ENCODE data around the gene DGCR2.

The DGCR2 gene

DNA sequence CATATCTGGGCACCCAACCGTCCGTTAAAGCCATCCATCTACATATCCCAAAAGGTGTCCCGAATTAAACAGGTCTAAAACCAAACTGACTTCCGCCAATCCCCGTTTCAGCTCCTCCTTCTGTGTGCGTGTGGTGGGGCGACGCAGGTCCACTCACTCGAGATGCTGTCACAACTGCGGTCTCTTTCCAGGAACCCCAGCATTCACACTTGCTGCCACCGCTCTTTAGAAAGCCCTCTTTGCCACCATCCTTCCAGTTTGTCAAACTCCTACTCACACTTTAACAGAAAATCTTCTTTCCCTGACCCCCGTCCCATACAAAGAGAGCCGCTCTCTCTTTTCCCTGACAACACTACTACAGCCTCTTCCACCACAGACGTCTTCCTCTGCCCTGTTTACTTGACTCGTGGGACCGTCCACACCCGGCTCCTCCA is 21.8 kb upstream of the DGCR2 start:
- DNase-seq = no peak

DNA sequence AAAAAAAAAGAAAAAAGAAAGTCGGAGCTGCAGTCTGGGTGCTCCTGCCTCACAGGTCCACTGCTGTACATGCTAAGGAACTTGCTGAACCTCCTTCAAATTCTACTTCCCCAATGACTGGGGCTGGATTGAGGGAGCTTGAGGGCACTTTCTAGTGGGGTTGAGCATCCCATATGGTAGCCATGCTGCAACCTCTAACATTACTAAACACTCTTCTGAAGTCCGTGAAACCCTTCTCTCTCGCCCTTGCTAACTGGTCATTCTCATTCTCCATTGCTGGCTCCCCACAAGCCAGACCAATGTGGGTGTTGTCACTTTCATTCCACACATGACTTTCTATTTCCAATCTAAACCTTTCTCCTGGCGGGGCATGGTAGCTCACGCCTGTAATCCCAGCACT is 21.0 kb upstream of the DGCR2 start:
- no peak for DNase-seq

DNA sequence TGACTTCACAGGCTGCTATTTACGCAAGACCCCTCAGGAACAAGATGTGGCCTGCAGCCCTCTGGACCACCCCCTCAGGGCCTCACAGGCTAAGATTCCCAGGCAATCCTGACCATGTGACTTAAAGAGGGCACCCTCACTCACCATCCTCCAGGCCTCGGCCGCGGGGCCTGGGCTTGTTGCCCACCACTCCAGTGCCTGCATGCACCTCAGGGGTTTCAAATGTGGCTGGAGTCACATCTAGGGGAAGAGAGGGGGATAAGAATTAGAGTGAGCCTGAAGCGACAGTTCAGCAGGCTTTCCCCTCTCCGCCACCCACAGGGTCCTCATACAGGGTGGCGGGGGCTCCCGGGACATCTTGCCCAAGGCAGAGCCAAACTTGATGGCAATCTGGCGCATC is 20.2 kb upstream of the DGCR2 start:
- no peak for DNase-seq

DNA sequence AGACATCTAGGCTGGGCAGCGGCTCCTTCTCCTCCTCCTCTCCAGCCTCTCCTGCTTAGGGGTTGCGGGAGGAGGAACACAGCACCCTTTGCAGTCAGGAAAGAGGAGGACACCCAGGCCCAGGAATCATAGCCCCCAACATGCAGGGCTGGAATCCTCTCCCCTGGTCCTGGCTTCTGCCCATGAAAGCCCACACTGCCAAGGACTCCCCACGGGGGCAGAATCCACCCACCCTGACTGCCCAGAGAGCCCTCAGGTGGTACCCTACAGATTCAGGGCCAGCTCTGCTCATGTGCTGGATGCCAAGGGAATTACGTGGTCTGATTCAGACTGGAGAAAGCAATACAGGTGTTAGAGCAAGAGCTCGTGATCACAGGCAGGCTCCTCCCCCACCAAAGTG is 17.8 kb upstream of the DGCR2 start:
- no peak for DNase-seq

DNA sequence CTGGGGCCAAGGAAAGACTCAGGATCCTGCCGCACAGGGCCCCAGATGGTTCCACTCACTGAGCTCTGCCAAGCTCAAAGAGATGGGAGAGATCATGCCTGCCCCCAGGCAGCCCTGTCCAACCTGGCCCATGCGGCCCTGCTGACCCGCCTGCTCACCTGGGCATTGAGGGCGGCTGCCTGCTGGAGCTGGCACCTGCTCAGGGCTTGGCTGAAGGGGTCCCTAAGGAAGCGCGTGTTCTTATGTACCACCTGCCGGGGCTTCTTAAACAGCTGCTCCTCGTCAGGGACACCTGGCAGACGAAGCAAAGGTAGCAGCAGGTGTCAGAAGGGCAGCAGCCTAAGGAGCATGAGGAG is 16.8 kb upstream of the DGCR2 start:
- no peak for DNase-seq

DNA sequence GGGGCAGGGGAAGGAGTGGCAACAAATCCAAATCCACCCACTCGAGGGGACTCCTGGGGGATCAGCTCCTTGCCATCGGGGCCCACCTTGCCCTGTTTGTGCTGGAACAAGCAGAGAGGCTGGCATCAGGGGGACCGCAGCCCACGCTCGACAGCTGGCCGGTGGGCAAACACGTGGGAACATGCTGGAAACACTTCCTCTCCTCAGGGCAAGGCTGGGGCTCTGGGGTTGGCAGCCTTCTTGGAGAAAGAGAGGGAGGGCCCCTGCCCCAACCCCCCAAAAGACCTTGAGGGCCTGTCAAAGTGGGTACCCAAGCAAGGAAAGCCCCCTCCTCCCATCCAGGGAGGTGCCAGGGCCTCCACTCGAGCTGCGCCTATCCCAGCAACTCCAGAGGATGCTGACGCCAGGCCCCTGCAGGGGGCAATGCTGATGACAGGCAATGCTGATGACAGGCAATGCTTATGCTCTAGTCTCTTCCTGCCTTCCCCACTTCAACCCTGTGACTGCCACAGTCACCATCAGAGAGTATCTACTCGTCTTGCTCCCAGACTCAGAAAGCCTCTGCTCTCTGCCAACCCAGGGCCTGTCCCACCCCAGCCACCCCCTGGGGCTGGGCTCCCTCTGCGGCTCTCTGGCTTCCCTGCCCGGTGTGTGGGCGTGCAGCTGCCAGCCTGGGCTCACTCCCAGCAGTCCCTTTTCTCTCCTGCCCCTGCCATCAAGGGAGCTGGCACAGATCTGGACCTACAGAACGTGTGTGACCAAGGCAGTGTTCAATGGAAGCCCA is 16.2 kb upstream of the DGCR2 start:
- DNase-seq = no peak

DNA sequence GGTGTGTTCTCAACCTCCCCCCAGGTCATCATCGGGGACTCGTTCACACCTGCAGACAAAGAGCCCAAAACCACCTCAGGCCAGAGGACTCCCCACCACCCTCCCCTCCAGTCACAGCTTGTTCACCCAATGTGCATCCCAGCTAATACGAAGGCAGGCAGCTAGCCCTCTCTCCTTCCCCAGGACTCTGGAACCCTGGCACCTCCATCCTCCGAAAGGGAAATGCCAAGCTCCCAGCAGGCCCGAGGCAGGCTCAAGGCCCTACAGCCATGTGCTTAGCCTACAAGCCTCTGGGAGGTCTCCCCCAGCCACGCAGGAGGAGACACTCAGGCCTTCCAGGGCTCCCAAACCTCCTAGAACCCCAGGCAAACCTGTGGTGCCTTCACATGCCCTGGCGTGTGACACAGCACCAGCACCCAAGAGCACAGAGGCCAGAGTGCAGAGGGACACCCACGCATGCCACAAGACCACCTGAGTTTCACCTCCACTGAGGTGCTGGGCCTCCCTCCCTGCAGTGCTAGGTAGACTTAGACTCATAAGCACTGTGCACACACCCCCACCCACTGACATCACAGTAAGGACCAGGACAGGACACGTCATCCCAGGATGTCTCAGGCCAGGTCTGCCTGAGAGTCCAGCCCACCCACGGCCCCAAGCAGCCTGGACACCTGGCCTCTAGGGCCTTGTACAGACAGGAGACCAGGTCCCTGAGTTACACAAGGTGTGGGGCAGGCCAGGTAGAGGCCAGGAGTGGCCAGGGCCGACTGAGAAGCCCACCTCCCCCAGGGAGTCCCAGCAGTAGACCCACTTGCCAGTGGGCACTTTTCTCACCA is 15.4 kb upstream of the DGCR2 start:
- no peak for DNase-seq

DNA sequence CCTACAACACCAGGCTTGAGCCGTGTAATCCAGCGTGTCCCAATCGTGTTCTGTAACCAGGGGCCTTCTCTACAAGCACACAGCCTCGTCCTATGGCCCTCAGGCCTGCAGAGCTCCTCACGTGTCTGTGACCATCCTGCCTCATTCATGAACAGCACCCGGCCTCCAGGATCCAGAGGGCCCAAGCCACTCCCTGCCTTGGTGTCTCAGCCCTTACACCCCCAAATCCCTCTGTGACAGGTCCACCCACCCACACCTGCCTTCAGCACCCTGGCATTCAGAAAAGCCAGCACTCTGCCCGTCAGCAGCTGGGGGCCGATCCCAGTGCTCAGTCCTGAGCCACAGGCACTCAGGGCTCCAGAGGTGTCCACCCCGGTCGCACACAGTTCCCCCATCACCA is 14.7 kb upstream of the DGCR2 start:
- no peak for DNase-seq

DNA sequence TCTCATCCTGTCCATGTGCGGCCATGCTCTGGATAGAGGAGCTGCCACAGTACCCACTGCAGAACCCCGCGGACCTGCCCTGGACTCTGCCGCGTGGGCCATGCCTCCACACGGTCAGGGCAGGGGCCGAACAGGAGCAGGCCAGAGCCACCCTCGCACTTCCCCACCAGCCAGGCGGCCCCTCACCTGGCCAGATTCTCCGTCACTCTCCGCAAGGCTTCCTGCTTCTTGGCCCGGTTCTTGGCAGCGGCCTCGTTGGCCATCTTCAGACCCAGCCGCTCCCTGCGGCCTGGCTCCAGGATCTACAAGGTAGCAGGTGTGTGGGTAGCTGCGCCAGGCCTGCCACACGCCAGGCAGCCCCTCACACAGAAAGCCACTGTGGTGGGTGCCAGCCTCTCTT is 12.7 kb upstream of the DGCR2 start:
- DNase-seq = no peak

DNA sequence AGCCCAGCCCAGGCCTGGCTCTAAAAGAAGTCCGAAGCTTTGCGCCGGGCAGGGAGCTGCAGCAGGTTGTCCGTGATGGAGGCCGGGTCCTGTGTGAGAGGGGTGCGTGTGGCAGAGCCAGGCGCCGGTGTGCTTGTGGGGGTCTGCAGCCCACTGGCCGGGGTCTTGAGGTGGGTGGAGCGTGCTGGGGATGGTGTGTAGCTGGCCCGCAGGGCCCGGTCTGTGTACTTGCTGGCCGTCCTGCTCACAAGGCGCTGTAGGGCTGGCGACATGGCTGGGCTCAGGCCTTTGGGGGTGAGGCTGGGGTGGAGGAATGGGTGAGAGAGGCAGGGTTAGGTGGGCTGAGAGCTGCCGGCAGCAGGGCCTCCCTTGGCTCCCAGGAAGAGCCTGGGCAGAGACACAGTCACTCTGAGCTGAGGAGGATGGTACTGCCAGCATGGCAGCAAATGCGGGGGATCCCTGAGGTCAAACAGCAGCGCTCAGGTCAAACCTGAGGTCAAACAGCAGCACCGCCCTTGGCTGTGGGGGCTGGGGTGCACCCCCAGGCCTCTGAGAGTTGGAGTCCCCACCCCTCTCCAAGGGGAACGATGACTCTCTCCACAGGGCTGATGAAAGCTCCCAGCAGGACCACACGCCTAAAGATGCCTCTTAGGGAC is 12.1 kb upstream of the DGCR2 start:
- DNase-seq = no peak

DNA sequence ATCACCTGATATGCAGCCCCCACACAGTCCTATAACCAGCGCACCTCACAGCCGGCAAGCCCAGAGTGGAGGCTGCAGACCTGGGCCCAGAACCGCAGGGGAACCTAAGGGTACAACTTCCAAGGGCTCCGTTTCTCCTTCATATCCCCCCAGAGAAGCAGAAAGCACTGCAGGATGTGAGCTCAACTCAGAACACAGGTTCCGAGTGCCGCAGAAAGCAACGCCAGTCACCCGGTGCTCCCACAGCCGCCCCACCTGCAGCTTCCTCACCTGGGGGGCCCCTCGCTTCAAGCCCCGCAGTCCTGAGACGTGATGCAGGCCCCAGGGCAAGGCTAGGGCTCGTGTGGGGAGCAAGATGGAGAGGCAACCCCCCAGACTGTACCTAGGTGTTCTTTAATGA is 11.3 kb upstream of the DGCR2 start:
- no peak for DNase-seq

DNA sequence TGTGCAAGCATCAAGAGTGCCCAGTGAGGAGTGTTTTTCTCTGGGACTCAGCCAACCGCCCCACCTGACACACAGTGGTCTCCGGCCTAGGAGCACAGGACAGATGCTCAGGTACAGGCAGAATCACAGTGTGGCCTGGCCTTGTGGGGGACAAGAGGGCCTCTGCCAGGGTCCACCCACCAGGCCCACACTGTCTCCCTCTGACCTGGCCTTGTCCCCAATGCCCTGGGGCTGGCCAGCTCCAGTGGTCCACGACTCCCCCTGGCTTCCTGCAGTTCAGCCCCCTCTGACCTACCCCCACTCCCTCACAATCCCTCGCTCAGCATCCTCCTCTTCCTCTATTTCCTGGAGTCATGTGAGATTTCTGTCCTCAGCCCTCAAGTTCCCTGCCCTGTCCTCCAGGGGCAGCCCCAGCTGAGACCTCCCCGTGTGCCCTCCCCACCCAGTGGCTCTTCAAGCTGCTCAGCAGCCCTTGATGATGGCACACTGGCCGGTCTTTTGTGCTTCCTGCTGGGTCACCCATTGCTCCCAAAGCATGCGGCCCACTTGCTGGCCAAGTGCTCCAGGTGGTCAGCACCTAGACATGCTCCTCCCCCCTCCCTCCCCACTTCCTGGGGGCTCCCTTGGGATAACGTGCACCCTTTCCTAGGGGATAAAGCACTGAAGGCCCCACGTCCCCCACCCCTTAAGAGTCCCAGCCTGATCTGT is 10.6 kb upstream of the DGCR2 start:
- no peak for DNase-seq

DNA sequence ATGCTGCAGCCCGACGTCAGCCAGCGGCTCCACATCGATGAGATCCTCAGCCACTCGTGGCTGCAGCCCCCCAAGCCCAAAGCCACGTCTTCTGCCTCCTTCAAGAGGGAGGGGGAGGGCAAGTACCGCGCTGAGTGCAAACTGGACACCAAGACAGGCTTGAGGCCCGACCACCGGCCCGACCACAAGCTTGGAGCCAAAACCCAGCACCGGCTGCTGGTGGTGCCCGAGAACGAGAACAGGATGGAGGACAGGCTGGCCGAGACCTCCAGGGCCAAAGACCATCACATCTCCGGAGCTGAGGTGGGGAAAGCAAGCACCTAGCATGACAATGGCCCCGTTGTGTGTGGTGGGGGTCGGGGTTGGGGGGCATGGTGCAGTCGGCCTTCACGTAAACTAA is 9.9 kb upstream of the DGCR2 start:
- no peak for DNase-seq

DNA sequence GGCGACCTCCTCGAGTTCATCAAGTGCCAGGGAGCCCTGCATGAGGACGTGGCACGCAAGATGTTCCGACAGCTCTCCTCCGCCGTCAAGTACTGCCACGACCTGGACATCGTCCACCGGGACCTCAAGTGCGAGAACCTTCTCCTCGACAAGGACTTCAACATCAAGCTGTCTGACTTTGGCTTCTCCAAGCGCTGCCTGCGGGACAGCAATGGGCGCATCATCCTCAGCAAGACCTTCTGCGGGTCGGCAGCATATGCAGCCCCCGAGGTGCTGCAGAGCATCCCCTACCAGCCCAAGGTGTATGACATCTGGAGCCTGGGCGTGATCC is 9.4 kb upstream of the DGCR2 start:
- no peak for DNase-seq

DNA sequence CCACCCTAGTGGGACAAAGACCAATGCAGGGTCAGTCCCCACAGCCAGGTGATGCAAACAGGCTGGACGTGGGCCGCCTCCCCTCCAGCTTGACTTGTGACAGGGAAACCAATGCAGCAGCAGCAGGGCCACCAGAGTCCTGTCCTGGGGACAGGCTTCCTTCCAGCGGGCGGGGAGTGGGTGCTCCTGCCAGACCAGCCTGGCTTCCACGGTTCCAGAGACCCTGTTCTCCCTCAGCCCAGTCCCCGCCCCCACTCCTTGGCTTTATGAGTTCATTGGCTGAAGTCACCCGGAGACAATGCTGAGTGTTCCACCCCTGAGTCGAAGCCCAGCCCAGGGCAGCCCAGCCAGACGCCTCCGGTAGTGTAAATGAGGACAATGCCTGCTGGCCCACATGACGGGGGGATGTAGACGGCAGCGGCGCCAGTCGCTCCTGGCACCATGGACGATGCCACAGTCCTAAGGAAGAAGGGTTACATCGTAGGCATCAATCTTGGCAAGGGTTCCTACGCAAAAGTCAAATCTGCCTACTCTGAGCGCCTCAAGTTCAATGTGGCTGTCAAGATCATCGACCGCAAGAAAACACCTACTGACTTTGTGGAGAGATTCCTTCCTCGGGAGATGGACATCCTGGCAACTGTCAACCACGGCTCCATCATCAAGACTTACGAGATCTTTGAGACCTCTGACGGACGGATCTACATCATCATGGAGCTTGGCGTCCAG is 8.9 kb upstream of the DGCR2 start, which contains the start of gene TSSK2:
Gene TSSK2 (plus strand): TSS at position 350 of the 726 bp plus-strand sequence. CDS start 92 bp downstream, at position 442.
- DNase-seq = no peak

DNA sequence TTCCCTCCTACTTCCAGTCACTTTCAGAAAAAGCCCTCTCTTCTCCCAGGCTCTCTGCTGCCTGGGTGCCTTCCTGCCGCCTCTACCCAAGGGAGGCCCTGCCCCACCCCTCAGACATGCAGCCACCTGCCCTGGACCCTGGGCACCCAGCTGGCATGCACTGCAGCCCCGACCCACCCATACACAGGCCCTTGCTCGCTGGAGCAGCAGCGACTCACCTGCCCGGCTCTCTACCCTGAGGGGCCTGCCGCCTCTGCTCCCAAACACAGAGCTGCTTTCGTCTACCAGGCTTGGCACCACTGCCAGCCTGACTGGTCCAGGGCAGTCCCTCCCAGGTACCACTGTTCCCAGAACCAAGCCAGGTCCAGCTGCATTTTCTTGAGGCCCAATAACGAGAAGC is 7.7 kb upstream of the DGCR2 start:
- no peak for DNase-seq

DNA sequence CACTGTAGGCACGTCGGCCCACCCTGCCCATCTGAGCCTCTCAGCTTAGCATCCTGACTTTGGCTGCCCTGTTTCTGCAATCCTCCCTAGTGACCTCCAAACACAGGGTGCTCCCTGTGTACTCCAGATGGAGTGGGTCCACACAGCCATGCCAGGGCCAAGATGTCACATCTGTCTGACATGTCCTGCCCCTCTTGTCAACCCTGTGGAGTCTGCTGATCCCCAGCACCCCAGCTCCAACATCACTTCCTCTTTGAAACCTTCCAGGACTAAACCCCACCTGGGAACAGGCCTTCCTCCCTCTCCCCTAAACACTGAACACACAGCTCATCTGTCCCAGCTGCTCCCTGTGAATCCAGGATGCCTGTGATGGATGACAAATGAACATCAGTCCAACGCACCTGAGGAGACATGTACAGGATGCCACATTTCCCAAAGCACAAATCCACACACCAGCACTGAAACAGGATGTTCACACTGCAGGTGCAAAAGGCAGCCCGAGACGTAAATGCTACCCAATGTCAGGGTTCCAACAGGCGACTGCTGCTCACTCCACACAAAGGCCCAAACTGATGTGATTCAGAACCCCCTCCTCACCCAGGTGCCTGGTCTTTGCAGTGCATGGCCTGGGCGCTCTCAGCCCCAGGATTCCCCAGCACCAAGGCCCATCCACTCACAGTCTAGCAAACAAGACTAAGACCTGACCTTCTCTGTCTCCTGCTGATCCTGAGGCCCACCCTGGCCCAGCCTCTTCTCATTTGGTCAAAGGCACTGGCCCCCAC is 6.9 kb upstream of the DGCR2 start:
- DNase-seq = no peak

DNA sequence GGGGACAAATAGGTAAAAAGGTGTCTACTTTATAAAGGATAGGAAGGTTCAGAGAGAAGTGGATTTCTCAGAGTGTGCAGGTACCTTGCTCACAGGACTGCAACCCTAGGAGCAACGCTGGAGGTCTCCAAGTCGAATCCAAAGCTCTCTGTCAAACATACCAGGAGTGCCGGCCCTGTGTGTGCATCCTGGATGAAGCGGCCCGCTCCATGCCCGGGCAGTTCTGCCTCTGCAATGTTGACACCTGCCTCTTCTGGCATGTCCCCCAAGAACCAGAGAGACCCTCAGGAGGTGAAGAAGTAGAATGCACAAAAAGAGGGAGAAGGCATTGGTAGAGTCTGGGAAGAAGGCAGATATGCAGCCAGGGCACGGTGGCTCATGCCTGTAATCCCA is 5.8 kb upstream of the DGCR2 start:
- no peak for DNase-seq

DNA sequence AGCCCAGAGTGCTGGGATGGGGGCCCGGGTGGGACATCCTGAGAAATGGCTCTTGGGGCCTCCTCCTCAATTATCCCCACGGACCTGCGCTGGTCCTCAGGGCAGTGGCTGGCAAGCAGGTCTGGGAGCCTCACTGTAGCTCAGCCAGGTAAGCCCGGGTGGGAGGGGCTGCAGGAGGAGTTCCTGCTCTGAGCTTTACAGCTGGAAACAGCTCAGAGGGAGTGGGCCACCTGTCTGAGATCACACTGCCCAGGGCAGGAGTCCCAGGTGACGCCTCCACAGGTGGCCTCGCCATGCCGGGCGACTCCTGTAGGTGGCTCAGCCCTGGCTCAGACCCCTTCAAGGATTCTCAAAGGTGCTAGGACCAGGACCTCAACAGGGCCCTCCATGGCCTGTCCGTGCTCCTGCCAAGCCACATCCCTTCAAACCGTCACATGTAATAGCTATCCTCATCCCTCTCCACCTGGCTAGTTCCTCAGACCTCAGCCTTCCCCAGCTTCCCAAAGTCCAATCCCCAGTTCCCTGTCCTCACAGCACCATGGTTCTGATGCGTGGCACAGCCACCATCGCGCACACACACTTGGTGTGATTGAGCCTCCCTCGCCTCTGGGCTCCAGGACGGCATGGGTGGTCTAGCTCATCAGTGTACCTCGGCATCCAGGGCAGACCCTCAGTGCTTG is 5.3 kb upstream of the DGCR2 start:
- no peak for DNase-seq

DNA sequence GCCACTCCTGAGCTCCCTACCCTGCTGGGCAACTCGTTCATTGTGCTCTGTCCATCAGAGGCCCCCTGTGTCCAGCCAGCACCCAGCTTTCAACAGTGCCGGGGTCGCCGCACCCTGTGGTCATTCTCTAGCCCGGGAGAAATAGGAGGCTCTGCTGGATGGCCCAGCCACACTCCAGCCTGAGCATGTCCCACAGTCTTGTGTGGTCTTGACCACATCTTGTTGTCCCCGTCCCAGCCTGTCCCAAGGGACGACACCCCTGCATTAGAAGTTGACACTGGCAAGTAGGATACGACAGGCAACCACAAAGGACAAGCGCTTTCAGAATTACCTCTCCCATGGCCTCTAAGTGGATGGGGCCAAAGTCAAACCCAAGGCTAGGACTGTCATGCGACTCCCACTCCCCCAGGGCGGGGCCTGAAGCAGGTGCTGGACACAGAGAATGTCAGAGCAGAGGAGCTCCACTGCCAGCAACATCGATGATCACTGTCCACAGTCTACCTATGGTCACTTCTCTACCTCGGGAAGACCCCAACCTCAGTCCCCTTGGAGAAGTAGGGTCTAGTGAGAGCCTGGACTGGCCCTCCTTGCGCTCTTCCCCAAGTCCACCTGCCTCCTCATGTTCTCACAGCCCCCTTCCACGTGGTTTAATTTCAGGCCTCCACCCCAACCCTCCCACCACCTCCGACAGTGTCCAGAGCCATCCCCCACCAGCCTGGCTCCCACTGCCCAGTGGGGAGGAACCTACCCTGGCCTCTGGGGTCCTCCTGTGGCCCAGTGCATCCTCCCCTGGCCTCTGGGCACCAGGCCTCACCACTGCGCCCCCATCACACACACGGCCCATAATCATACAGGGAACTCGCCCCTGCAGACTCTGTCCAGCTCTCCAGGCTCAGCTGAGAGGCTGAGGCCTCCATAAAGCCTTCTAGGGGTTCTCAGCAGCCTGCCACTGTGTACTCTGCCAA is 4.4 kb upstream of the DGCR2 start:
- DNase-seq = no peak
